KMS-11 (cell line): Measurements from ENCODE around the gene NUP214.
"Not testable (repeated sequence)": the region's sequence is repeated elsewhere in the genome, so short reads cannot be mapped to it uniquely, and the experiment has no call there.

Experiments used
- H2AFZ ChIP-seq: fragments of 200-600 bp; sonication (generic); 2 replicates; pipeline ENCODE4 v1.6.1; 2016; ENCODE audit warnings: antibody characterized with exemption, mixed run types, low read depth
- H3K27ac ChIP-seq: fragments of 200-600 bp; sonication (generic); 2 replicates; pipeline ENCODE4 v1.6.1; 2016; ENCODE audit warnings: mild to moderate bottlenecking, mixed run types
- H3K27me3 ChIP-seq: fragments of 200-600 bp; sonication (generic); 2 replicates; pipeline ENCODE4 v1.6.1; 2017; ENCODE audit warnings: mild to moderate bottlenecking, low read depth, mixed run types, moderate library complexity; ENCODE audit not compliant: insufficient read depth
- H3K36me3 ChIP-seq: fragments of 200-600 bp; sonication (generic); 2 replicates; pipeline ENCODE4 v1.6.1; 2017; ENCODE audit warnings: mild to moderate bottlenecking, mixed run types; ENCODE audit not compliant: insufficient read depth
- H3K4me1 ChIP-seq: fragments of 200-600 bp; sonication (generic); 2 replicates; pipeline ENCODE4 v1.6.1; 2016; ENCODE audit warnings: mild to moderate bottlenecking, low read depth, mixed run types; ENCODE audit not compliant: poor library complexity, severe bottlenecking
- H3K4me2 ChIP-seq: fragments of 200-600 bp; sonication (generic); 2 replicates; pipeline ENCODE4 v1.7.0; 2016; ENCODE audit warnings: mild to moderate bottlenecking, mixed run types
- H3K4me3 ChIP-seq: fragments of 200-600 bp; sonication (generic); IDR thresholded peaks from 2 replicates; pipeline ENCODE4 v1.6.1; 2017; ENCODE audit warnings: low read depth, low read length, mixed read lengths; ENCODE audit not compliant: insufficient read depth
- H3K79me2 ChIP-seq: fragments of 200-600 bp; sonication (generic); 2 replicates; pipeline ENCODE4 v1.6.1; 2016; ENCODE audit warnings: low read depth, mixed run types; ENCODE audit not compliant: insufficient read depth
- H3K9ac ChIP-seq: fragments of 200-600 bp; sonication (generic); 2 replicates; pipeline ENCODE4 v1.6.1; 2016; ENCODE audit warnings: mild to moderate bottlenecking, mixed run types
- H4K20me1 ChIP-seq: fragments of 200-600 bp; sonication (generic); 2 replicates; pipeline ENCODE4 v1.6.1; 2016; ENCODE audit warnings: mild to moderate bottlenecking, mixed run types; ENCODE audit not compliant: insufficient read depth
- CTCF ChIP-seq: fragments of 200-600 bp; sonication (generic); conservative IDR thresholded peaks from 2 replicates; pipeline ENCODE4 v1.6.1; 2017; ENCODE audit warnings: low read depth, mild to moderate bottlenecking, antibody characterized with exemption, low read length, moderate library complexity, mixed read lengths

The NUP214 gene

GRCh38 chr9:131263701-131264100 is 138.3 kb downstream of the NUP214 start:
- peaks cover 38% of the 10 kb centered on the region for H3K4me1 ChIP-seq
- no peak for TF ChIP-seq CTCF
- H3K79me2 ChIP-seq: no peaks in the 10 kb centered on the region
- H3K36me3 ChIP-seq: no peaks in the 10 kb centered on the region
- H2AFZ ChIP-seq: no peak overlapping the region
- no peak overlapping the region for H3K4me2 ChIP-seq
- H3K9ac ChIP-seq: no peak overlapping the region
- H4K20me1 ChIP-seq: no peaks in the 10 kb centered on the region
- no peak overlapping the region for H3K27ac ChIP-seq
- no peaks in the 10 kb centered on the region for H3K27me3 ChIP-seq
- H3K4me3 ChIP-seq: no peak overlapping the region

- Histone ChIP-seq H3K4me2 (no peak overlapping the region), H3K27ac (no peak overlapping the region), H3K4me1 (peaks cover 43% of the 10 kb centered on the region), H2AFZ (no peak overlapping the region), H3K36me3 (no peaks in the 10 kb centered on the region), H4K20me1 (no peaks in the 10 kb centered on the region), H3K9ac (no peak overlapping the region), H3K27me3 (no peaks in the 10 kb centered on the region), H3K4me3 (no peak overlapping the region), H3K79me2 (no peaks in the 10 kb centered on the region)
- no peak for TF ChIP-seq CTCF
Measured at GRCh38 chr9:131264231-131264630, 138.8 kb downstream of the NUP214 start.

- Histone ChIP-seq H3K4me3 (no peak overlapping the region), H3K79me2 (no peaks in the 10 kb centered on the region), H2AFZ (no peak overlapping the region), H3K27ac (no peak overlapping the region), H4K20me1 (no peaks in the 10 kb centered on the region), H3K36me3 (no peaks in the 10 kb centered on the region), H3K4me1 (peaks cover 54% of the 10 kb centered on the region), H3K27me3 (no peaks in the 10 kb centered on the region), H3K4me2 (no peak overlapping the region), H3K9ac (no peak overlapping the region)
- TF ChIP-seq CTCF: no peak
Measured at GRCh38 chr9:131266266-131267229, 141.2 kb downstream of the NUP214 start.

DNA sequence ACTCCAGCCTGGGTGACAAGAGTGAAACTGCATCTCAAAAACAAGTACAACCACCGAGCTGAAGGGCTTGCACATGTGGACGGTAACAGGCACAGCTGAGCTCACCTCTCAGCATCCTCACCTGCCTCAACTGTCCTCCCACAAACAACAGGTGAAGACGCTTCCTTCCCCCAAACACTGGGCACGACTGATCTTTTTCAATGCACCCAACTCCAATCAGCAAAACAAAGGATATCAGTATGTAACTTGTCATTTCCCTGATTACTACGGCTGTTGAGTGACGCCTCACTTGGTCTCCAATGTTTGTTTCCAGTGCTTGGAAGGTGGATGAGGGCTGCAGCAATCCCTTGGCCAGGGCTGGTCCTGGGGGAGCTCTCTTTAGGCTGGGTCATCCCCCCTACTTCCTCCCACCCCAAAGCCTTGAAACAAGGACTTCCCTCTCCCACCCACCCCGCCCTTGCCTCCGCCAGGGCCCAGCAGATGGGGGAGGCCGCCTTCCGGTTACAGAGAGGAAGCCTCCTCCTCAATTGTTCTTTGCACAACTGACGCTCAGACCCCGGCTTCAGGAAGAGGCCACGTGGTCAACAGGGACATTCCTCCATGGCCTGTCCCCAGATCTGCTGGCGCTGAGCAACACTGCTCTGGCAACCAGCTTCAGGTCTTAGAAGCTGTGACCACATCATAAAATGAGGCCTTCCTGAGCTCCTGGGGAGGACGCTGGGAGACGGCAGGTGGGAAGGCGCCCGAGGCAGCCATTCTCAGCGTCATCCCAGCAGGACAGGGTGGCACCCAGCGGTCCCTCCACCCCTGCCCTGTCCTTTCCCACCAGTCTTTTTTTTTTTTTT is 145.0 kb downstream of the NUP214 start:
- H3K4me1 ChIP-seq: peaks cover 24% of the 10 kb centered on the region
- no peak overlapping the region for H3K27ac ChIP-seq
- no peak overlapping the region for H2AFZ ChIP-seq
- H3K4me2 ChIP-seq: no peak overlapping the region; the same call in 1 of the 2 replicates
- no peaks in the 10 kb centered on the region for H3K27me3 ChIP-seq
- TF ChIP-seq CTCF: no peak
- no peaks in the 10 kb centered on the region for H3K36me3 ChIP-seq
- H3K79me2 ChIP-seq: no peaks in the 10 kb centered on the region
- H4K20me1 ChIP-seq: no peaks in the 10 kb centered on the region
- no peak overlapping the region for H3K4me3 ChIP-seq
- H3K9ac ChIP-seq: no peak overlapping the region

GRCh38 chr9:131271016-131271273 is 145.6 kb downstream of the NUP214 start:
- H3K27me3 ChIP-seq, H3K79me2 ChIP-seq, H3K27ac ChIP-seq, H2AFZ ChIP-seq, H3K4me3 ChIP-seq, H3K36me3 ChIP-seq, H3K9ac ChIP-seq, H4K20me1 ChIP-seq, H3K4me2 ChIP-seq: not testable (repeated sequence)
- H3K4me1 ChIP-seq: peaks cover 24% of the 10 kb centered on the region
